HG03135 (cell line): ENCODE data around the gene SENP3.
A peak's percentile ranks its signal among the peaks of the same experiment; 100 is the strongest.

Experiments
- ATAC-seq: cut with Tn5 transposase; IDR thresholded peaks from one replicate; pipeline ENCODE4 v1.9.1; 2021; ENCODE audit warnings: mild to moderate bottlenecking, moderate library complexity; ENCODE audit not compliant: unreplicated experiment

Gene SENP3

DNA sequence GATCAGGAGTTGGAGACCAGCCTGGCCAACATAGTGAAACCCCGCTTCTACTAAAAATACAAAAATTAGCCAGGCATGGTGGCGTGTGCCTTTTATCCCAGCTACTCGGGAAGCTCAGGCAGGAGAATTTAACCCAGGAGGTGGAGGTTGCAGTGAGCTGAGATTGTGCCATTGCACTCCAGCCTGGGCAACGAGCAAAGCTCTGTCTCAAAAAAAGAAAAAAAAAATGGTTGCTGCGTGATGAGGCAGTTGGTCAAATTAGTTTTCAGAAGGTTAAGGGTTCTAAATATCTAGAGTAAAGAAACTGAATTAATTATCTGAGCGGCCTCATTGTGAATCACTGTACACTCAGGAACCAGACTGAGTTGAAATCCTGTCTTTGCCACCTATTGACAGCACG lies 14.2 kb downstream of the SENP3 start:
- ATAC-seq: no peak

DNA sequence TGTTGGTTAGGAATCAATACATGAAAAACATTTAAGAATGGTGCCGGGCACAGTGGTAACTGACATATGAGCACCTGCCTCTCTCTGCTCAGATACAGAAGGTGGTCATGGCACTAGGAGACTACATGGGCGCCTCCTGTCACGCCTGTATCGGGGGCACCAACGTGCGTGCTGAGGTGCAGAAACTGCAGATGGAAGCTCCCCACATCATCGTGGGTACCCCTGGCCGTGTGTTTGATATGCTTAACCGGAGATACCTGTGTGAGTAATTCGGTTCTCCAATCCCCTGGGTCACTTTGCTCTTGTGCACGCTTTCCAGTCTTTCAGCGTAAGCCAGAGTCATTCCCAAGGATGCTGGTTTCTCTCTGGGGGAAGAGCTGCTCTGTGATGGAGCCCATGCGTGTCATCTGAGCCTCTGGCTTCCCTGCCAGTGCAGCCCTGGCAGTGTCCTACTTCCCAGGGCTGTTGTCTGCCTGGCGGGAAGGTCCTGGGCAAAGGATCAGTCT lies 14.8 kb downstream of the SENP3 start:
- ATAC-seq: no peak

DNA sequence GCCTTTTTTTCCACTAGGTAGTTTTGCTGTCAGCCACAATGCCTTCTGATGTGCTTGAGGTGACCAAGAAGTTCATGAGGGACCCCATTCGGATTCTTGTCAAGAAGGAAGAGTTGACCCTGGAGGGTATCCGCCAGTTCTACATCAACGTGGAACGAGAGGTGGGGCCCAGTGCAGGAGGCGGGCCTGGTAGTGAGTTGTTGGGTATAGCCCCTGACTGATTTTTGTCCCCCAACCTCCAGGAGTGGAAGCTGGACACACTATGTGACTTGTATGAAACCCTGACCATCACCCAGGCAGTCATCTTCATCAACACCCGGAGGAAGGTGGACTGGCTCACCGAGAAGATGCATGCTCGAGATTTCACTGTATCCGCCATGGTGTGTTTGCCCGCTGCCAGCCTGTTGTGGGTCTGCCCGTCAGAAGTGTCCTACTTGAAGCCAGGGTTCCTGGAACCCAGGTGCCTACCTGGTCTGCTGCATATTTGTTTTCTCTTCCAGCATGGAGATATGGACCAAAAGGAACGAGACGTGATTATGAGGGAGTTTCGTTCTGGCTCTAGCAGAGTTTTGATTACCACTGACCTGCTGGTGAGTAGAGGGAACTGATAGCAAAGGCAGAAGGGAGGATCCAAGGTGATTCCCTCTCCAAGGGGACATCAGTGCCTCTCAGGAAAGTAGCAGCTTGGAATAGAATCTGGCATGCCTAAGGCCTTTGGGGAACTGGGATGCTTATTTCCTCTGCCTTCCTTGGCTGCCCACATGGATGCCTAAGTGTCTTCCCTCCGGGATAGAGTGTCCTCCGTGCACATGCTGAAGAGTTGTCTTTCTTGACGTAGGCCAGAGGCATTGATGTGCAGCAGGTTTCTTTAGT lies 15.8 kb downstream of the SENP3 start:
- ATAC-seq: no peak

DNA sequence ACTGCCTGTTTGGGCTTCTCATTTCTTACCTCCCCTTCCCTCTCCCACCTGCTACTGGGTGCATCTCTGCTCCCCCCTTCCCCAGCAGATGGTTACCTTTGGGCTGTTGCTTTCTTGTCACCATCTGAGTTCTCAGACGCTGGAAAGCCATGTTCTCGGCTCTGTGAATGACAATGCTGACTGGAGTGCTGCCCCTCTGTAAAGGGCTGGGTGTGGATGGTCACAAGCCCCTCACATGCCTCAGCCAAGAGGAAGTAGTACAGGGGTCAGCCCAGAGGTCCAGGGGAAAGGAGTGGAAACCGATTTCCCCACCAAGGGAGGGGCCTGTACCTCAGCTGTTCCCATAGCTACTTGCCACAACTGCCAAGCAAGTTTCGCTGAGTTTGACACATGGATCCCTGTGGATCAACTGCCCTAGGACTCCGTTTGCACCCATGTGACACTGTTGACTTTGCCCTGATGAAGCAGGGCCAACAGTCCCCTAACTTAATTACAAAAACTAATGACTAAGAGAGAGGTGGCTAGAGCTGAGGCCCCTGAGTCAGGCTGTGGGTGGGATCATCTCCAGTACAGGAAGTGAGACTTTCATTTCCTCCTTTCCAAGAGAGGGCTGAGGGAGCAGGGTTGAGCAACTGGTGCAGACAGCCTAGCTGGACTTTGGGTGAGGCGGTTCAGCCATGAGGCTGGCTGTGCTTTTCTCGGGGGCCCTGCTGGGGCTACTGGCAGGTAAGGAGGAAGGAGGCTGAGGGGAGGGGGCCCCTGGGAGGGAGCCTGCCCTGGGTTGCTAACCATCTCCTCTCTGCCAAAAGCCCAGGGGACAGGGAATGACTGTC lies 17.5 kb downstream of the SENP3 start, which contains the start of gene CD68:
TSS of gene CD68 (plus strand) at position 638 of the 833 bp plus-strand sequence. CDS start at position 678, 40 bp downstream.
- peak; percentile 38 for ATAC-seq

DNA sequence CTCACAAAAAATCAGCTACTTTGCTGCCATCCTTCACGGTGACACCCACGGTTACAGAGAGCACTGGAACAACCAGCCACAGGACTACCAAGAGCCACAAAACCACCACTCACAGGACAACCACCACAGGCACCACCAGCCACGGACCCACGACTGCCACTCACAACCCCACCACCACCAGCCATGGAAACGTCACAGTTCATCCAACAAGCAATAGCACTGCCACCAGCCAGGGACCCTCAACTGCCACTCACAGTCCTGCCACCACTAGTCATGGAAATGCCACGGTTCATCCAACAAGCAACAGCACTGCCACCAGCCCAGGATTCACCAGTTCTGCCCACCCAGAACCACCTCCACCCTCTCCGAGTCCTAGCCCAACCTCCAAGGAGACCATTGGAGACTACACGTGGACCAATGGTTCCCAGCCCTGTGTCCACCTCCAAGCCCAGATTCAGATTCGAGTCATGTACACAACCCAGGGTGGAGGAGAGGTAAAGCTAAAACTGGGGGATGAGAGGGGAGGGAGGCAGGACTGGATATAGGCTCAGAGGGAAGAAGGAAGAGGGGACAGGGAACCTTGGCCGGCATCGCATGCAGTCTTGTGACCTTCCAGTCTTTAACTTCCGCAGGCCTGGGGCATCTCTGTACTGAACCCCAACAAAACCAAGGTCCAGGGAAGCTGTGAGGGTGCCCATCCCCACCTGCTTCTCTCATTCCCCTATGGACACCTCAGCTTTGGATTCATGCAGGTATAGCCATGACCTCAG lies 18.3 kb downstream of the SENP3 start:
- no peak for ATAC-seq

DNA sequence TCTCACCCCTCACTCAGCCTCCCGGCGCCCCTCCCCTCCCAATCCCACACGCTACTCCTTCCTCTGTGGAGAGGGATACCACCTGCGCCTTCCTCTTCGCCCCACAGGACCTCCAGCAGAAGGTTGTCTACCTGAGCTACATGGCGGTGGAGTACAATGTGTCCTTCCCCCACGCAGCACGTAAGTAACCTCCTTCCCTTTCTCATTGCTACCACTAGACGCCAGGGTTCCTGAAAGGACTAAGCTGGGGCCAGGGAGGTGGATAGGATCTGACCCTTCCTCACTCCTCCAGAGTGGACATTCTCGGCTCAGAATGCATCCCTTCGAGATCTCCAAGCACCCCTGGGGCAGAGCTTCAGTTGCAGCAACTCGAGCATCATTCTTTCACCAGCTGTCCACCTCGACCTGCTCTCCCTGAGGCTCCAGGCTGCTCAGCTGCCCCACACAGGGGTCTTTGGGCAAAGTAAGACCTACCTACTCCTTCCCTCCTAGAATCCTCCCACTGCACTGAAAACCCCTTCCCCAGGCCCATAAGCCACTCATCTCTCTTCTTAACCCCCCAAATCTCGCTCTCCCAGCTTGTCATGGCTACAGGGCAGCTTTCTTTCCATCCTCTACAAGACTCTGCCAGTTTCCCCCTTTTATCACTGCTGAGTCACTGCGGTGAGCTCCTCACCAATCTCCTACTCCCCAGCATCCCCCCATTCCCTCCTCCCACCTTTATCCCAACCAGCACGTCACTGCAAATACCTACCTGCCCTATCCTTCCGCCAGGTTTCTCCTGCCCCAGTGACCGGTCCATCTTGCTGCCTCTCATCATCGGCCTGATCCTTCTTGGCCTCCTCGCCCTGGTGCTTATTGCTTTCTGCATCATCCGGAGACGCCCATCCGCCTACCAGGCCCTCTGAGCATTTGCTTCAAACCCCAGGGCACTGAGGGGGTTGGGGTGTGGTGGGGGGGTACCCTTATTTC lies 19.2 kb downstream of the SENP3 start:
- no peak for ATAC-seq

DNA sequence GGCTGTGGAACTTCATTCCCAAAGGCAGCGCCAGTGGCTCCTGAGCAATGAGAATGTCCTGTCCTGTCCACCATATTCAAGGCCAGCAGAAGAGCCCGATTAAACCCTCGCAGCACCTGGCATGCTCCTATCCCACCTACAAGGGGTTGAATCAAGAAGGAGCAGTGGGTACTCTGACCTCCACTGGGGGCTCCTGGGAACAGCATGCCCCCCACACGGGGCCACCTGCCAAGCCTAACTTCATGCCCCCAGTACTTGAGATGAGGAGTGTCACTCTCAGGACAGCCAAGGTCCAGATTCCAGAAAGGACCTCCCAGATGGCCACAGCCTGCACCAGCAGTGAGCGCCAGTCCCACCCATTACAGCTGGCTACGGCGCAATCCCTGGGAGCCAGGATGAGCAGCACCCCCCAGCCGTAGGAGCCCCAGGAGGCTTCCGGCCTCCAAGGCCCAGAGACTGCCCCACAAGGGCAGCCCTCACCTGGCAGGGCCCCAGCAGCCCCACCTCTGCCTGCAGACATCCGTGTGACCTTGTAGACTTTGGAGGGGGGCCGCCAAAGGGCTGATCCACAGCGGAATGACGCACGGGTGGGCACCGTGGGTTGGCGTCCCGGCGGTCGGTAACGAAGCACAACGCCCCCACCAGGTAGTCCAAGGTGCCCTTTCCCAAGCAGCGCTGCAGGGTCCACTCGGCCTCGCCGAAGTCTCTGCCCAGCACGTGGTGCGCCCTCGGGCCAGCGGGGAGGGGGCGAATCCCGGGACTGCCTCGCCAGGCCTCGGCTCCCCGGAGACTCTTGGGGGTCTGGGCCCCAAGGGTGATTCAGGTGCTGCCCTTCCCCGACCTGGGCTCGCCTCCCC lies 20.9 kb downstream of the SENP3 start:
- ATAC-seq: no peak

DNA sequence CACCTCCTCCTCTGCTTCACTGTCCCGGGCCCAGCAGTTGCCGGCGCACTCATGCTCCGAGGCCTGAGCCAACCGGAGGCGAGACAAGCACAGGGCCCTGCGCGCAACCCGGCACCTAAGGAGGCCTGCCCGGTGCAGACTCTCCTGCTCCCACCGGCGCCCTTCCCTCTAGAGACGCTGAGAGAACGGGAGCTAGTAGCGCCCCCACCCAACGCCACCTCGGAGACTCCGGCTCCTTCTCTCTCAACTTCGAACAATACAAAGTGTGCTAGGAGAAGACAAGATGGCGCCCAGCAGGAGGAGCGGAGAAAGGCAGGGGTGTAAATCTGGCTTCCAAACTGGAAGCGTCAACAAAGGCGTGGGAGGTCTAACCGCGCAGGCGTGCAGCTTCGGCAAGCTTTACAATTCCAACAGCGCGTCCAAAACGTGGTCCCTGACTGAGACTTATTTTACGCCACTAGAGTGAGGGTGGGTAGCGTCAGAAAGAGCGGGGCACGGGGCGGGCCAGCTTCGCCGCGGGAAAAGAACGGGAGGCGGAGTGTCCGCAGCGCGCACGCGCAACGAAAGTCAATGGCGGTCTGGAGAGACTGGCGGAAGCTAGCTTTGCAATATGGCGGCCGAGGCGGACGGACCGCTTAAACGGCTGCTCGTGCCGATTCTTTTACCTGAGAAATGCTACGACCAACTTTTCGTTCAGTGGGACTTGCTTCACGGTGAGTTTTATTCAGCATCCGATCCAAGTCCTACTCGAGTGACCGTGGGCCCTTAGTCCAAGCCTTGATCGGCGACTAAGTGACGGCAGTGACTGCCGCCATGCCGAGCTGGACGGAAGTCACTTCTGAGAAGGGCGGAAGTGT lies 21.8 kb downstream of the SENP3 start, which contains the start of gene MPDU1:
TSS of gene MPDU1 (plus strand) at position 600 of the 857 bp plus-strand sequence. CDS start at position 611, 11 bp downstream.
- ATAC-seq: peak; percentile 67

DNA sequence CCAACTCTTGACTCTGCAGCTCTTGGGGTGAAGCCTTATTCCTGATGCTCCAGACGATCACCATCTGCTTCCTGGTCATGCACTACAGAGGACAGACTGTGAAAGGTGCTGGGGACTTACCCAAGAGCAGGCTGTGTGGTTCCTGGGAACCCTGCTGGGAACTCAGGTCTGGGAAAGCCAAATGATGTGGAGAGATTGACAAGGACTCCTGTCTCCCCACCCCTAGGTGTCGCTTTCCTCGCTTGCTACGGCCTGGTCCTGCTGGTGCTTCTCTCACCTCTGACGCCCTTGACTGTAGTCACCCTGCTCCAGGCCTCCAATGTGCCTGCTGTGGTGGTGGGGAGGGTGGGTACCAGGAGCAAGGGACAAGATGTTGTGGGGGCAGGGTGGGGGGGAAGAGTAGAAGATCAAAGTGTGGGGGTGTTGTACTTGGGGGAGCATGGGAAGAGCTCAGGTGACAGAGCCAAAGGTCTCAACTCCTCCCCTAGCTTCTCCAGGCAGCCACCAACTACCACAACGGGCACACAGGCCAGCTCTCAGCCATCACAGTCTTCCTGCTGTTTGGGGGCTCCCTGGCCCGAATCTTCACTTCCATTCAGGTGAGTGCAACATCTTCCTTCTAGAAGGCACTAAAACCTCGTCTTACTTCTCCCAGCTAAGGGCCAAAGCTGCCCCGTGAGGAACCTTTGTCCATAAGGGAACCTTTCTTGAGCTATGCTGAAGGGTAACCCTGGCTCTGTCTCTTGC lies 25.1 kb downstream of the SENP3 start:
- no peak for ATAC-seq

DNA sequence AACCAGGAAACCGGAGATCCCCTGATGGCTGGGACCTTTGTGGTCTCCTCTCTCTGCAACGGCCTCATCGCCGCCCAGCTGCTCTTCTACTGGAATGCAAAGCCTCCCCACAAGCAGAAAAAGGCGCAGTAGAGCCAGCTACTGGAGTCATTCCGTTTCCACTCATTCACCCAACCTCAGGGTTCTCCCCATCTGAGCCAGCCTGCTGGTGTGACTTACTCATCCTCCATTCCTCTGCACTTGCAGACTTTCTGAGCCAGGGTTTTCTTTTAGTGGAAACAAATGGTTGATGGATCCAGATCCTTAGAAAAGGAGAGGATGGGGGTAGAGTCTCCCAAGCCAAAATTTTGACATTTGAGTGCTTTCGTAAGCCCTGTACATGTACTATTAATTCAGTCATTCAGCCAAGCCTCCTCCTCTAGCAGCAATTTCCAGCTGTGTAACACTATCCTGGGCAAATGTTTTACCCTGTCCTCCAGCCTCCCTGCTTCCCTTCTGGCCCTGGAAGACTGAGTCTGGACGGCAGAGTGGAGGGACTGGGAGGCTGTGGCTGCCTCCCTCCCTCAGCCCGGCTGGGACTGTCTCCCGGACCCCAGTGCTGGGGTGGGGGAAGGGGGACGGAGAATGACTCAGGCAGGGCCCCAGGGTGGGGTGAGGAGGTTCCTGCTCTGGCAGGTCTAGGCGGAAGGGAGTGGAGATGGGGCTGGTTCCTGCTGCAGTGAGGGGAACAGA lies 25.9 kb downstream of the SENP3 start:
- no peak for ATAC-seq

DNA sequence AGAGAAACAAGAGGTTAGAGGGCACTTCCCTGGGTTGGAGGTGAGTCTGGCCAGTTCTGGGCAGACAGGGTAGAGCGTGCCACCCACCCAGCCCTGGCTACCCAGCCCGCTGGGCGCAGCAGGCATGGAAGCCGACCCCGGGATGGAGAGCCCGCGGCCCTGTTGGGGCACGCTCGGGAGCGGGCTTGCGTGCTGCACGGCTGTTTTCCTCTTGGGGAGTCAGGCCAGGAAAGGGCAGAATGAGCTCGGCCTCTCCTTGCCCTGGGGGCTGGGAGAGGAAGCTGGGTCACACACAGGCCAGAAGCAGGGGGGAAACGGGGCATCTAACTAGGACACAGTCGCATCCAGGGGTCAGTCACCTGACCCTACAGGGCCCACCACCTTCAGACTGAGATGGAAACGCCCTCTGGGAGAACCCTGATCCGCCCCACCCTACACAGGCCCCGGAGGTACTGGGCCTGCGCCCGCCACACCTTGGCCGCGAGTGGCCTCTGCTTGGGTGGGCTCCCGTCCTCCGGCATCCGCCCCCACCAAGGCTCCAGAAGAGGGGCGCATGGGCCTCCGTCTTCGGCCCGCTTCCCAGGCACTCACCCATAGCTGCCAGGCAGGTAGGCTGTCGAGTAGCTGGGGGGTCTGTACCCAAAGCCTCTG lies 27.0 kb downstream of the SENP3 start:
- no peak for ATAC-seq

DNA sequence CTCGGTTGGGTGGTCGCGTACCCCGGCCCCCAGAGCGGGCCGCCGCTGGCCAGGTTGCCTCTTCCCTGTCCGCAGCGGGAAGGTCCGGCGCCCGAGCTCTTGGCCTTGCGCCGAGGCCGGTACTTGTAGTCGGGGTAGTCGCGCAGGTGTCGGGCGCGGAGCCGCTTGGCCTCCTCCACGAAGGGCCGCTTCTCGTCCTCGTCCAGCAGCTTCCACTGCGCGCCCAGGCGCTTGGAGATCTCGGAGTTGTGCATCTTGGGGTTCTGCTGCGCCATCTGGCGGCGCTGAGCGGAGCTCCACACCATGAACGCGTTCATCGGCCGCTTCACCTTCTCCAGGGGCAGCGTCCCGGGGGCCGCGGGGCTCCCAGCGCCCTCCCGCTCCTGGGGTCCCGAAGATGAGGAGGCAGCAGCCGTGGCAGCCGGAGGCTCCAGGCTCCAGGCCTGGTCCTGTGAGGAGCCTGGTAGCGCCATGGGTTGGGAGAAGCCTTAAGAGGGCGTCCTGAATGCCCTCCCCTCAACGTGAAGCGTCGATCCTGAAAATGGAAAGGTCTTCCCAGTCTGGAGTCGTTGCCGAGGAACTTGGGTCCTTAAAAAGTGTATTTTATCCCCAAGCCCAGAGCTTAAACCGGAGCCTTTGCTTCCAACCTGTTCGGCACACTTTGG lies 27.6 kb downstream of the SENP3 start:
- no peak for ATAC-seq

DNA sequence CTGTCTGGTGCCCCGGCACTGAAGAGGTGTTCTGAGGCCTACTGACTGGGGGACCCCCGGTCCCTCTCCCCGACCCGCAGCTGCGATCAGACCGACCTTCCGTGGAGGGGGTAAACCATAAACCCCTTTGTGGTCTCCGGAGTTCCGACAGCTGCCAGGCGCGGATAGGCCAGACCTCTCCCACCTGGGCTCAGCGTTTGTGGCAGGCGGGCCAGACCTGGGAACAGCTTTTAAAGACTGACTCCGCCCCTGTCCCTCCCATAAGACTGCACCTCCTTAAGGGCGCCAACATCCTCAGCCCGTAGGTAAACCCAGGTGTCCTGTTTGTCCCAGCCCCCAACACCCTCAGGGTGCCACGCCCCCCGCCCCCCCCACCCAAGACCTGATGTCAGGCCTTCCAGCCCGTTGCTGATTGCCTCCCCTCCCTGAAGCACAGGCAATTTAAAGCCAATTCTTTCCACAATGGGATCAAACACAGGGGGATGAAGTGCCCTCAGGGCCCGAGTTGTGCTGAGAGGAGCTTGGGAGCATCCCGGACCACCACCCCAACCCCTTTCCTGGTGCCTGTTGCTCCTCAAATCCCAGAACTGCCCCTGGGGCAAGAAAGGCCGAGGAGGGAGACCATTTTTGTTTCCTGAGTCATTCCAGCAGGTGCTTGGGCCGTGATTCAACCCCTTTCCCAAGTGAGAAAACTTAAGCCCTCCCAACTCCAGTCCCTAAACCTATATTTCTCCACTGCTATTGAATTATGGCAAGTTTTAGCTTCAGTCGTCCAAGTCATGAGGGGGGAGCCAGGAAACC lies 28.4 kb downstream of the SENP3 start, which contains the start of gene SOX15:
TSS of gene SOX15 (minus strand) at position 204 of the 801 bp plus-strand sequence. CDS start 418 bp downstream, outside the sequence.
- no peak for ATAC-seq

DNA sequence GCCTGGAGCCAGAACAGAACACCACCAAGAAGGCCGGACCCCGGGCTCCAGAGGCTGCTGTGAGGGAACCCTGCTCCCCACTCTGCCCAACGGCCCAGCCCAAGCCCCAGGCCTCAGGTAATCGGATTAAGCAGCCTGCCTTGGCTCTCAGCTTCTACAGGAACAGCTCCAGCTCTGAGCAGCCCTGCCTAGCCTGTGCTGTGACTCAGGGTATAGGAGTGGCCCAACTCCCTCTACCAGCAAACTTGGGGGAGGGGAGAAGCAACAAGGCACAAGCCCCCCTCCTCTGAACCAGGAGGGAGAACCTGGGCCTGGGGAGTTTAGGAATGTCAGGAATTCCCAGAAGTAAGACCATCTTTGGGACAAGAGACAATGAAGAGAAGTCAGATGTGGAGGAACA lies 29.0 kb downstream of the SENP3 start:
- ATAC-seq: no peak
